T-helper 17 cell (primary cell): ENCODE results near the gene ATG5. TPM values are rescaled to one million over a fixed set of nuclear protein-coding genes. Genes with fewer than 3 reads are reported as not detected.

ENCODE experiments used
- ATAC-seq: fragments of 150-1000 bp; cut with Tn5 transposase; 2 replicates; pipeline ENCODE4 v1.10.0; 2021; ENCODE audit warnings: mild to moderate bottlenecking, moderate library complexity
- DNase-seq, 3 donors: peaks; one replicate each; pipeline versions ENCODE4 v3.0.0 to v3.0.0-alpha.2; 2020 to 2021
- H3K9me3 ChIP-seq: one replicate; pipeline ENCODE4 v1.7.0; 2013; ENCODE audit warnings: low read length, mild to moderate bottlenecking; ENCODE audit not compliant: control insufficient read depth, poor library complexity, severe bottlenecking
- H3K27ac Mint-ChIP-seq: one replicate; pipeline ENCODE4 v1.8.0; 2022; ENCODE audit warnings: mild to moderate bottlenecking, moderate library complexity, mixed read lengths
- H3K27me3 Mint-ChIP-seq: one replicate; pipeline ENCODE4 v1.8.0; 2022; ENCODE audit warnings: mixed read lengths
- H3K36me3 Mint-ChIP-seq: one replicate; pipeline ENCODE4 v1.8.0; 2022; ENCODE audit warnings: low read depth, mixed read lengths
- H3K4me1 Mint-ChIP-seq: one replicate; pipeline ENCODE4 v1.8.0; 2022; ENCODE audit warnings: mild to moderate bottlenecking, mixed read lengths
- H3K4me3 Mint-ChIP-seq: one replicate; pipeline ENCODE4 v1.8.0; 2022; ENCODE audit warnings: mild to moderate bottlenecking, moderate library complexity, mixed read lengths
- total RNA-seq, 4 donors: library from RNA in 2 of 4; stranded (reverse) in 2 of 4; gene quantifications; one replicate each; pipeline ENCODE4 v1.2.3 and lab custom pipeline; 2022 to 2026

Gene ATG5
- total RNA-seq, 2 donors from 2014 or later: 27.7 to 29.8 TPM

GRCh38 chr6:106334646-106335448 lies 9.3 kb upstream of the ATG5 start:
- Mint-ChIP-seq H3K4me3 (no peak overlapping the region), H3K27ac (no peak overlapping the region), H3K4me1 (peaks cover 9% of the 10 kb centered on the region)

GRCh38 chr6:106324726-106325335 lies 729 bp downstream of the ATG5 start:
- peaks cover 44% of the 10 kb centered on the region for H3K4me1 Mint-ChIP-seq
- H3K9me3 ChIP-seq: no peaks in the 10 kb centered on the region
- H3K4me3 Mint-ChIP-seq: peak overlapping the region; percentile 100
- peak overlapping the region; percentile 99 for H3K27ac Mint-ChIP-seq
- no peak for ATAC-seq
- no peak for DNase-seq
- H3K36me3 Mint-ChIP-seq: peaks cover 10% of the 10 kb centered on the region
- peaks cover 16% of the 10 kb centered on the region for H3K27me3 Mint-ChIP-seq

More at GRCh38 chr6:106334646-106335448, 9.3 kb upstream of the ATG5 start:
- H3K9me3 ChIP-seq: no peaks in the 10 kb centered on the region
- Mint-ChIP-seq H3K36me3 (no peaks in the 10 kb centered on the region), H3K27me3 (peaks cover 49% of the 10 kb centered on the region)
- peak; percentile 90 for ATAC-seq
- DNase-seq: peak; percentile 16 to 30 (median 22)

- ATAC-seq: no peak
- H3K9me3 ChIP-seq: no peaks in the 10 kb centered on the region
- Mint-ChIP-seq H3K4me3 (no peak overlapping the region), H3K36me3 (peaks cover 7% of the 10 kb centered on the region), H3K27me3 (no peaks in the 10 kb centered on the region), H3K27ac (peak overlapping the region; percentile 22), H3K4me1 (peaks cover 53% of the 10 kb centered on the region)
- DNase-seq: no peak
These were observed 3.6 kb downstream of the ATG5 start for GRCh38 chr6:106321940-106322339.

- no peak for DNase-seq
- Mint-ChIP-seq H3K36me3 (peaks cover 7% of the 10 kb centered on the region), H3K4me1 (peaks cover 52% of the 10 kb centered on the region), H3K27ac (no peak overlapping the region), H3K27me3 (no peaks in the 10 kb centered on the region), H3K4me3 (no peak overlapping the region)
- no peak for ATAC-seq
- H3K9me3 ChIP-seq: no peaks in the 10 kb centered on the region
These were observed 6.7 kb downstream of the ATG5 start for GRCh38 chr6:106318851-106319250.

- Mint-ChIP-seq H3K27ac (no peak overlapping the region), H3K27me3 (no peaks in the 10 kb centered on the region), H3K4me1 (peaks cover 51% of the 10 kb centered on the region), H3K4me3 (no peak overlapping the region), H3K36me3 (peaks cover 7% of the 10 kb centered on the region)
- no peak for DNase-seq
- ATAC-seq: no peak
- H3K9me3 ChIP-seq: no peaks in the 10 kb centered on the region
These were observed 7.5 kb downstream of the ATG5 start for GRCh38 chr6:106318061-106318460.

- Mint-ChIP-seq H3K4me1 (peaks cover 51% of the 10 kb centered on the region), H3K4me3 (peak overlapping the region; percentile 52), H3K36me3 (peaks cover 16% of the 10 kb centered on the region), H3K27me3 (no peaks in the 10 kb centered on the region), H3K27ac (peak overlapping the region; percentile 85)
- DNase-seq: no peak
- no peaks in the 10 kb centered on the region for H3K9me3 ChIP-seq
- no peak for ATAC-seq
These were observed 9.2 kb downstream of the ATG5 start for GRCh38 chr6:106316375-106316766.

- DNase-seq: no peak
- H3K27me3 Mint-ChIP-seq: no peaks in the 10 kb centered on the region
- H3K36me3 Mint-ChIP-seq: peaks cover 20% of the 10 kb centered on the region
- H3K4me3 Mint-ChIP-seq: no peak overlapping the region
- peak overlapping the region; percentile 85 for H3K27ac Mint-ChIP-seq
- H3K4me1 Mint-ChIP-seq: peaks cover 55% of the 10 kb centered on the region
- ATAC-seq: no peak
- no peaks in the 10 kb centered on the region for H3K9me3 ChIP-seq
These were observed 9.7 kb downstream of the ATG5 start for GRCh38 chr6:106315765-106316374.

- ATAC-seq (no peak), DNase-seq (no peak)
- Mint-ChIP-seq H3K4me1 (peaks cover 36% of the 10 kb centered on the region), H3K4me3 (no peak overlapping the region), H3K27me3 (no peaks in the 10 kb centered on the region), H3K27ac (no peak overlapping the region), H3K36me3 (peaks cover 22% of the 10 kb centered on the region)
- H3K9me3 ChIP-seq: no peaks in the 10 kb centered on the region
These were observed 15.7 kb downstream of the ATG5 start for GRCh38 chr6:106309766-106310373.

- no peaks in the 10 kb centered on the region for H3K9me3 ChIP-seq
- Mint-ChIP-seq H3K27ac (peak overlapping the region; percentile 3), H3K27me3 (no peaks in the 10 kb centered on the region), H3K4me3 (no peak overlapping the region), H3K4me1 (peaks cover 36% of the 10 kb centered on the region), H3K36me3 (peaks cover 22% of the 10 kb centered on the region)
- DNase-seq (no peak), ATAC-seq (no peak)
These were observed 16.6 kb downstream of the ATG5 start for GRCh38 chr6:106308985-106309384.

GRCh38 chr6:106305740-106306139 lies 19.8 kb downstream of the ATG5 start:
- no peak for ATAC-seq
- Mint-ChIP-seq H3K27me3 (no peaks in the 10 kb centered on the region), H3K4me1 (peaks cover 19% of the 10 kb centered on the region), H3K36me3 (peaks cover 5% of the 10 kb centered on the region), H3K4me3 (no peak overlapping the region), H3K27ac (no peak overlapping the region)
- no peak for DNase-seq
- H3K9me3 ChIP-seq: no peaks in the 10 kb centered on the region

GRCh38 chr6:106300944-106301343 lies 24.6 kb downstream of the ATG5 start:
- Mint-ChIP-seq H3K4me1 (peaks cover 7% of the 10 kb centered on the region), H3K36me3 (no peaks in the 10 kb centered on the region), H3K4me3 (no peak overlapping the region), H3K27me3 (no peaks in the 10 kb centered on the region), H3K27ac (no peak overlapping the region)
- no peak for DNase-seq
- no peaks in the 10 kb centered on the region for H3K9me3 ChIP-seq
- ATAC-seq: no peak

GRCh38 chr6:106300020-106300780 lies 25.4 kb downstream of the ATG5 start:
- Mint-ChIP-seq H3K4me1 (peaks cover 5% of the 10 kb centered on the region), H3K27ac (peak overlapping the region; percentile 39), H3K27me3 (no peaks in the 10 kb centered on the region), H3K36me3 (no peaks in the 10 kb centered on the region), H3K4me3 (no peak overlapping the region)
- no peaks in the 10 kb centered on the region for H3K9me3 ChIP-seq
- no peak for ATAC-seq
- no peak for DNase-seq

- no peaks in the 10 kb centered on the region for H3K9me3 ChIP-seq
- Mint-ChIP-seq H3K27ac (no peak overlapping the region), H3K27me3 (no peaks in the 10 kb centered on the region), H3K4me1 (peaks cover 12% of the 10 kb centered on the region), H3K36me3 (peaks cover 3% of the 10 kb centered on the region), H3K4me3 (no peak overlapping the region)
- DNase-seq (no peak), ATAC-seq (no peak)
These were observed 32.4 kb downstream of the ATG5 start for GRCh38 chr6:106293116-106293515.
